ENCODE data around the gene TEKT1. TPM values are rescaled to one million over a fixed set of nuclear protein-coding genes. Genes with fewer than 3 reads are reported as not detected.

Gene TEKT1
- total RNA-seq, 3 donors from 2014 or later: not detected

- no peaks in the 10 kb centered on the region for H3K4me1 ChIP-seq (ENCODE audit: low read depth)
- no peaks in the 10 kb centered on the region for H3K36me3 ChIP-seq (ENCODE audit: low read depth)
- ATAC-seq (no peak), DNase-seq (no peak)
- TF ChIP-seq CTCF (IDR thresholded peaks at IDR 0.05): no peak
- H3K9me3 ChIP-seq: no peaks in the 10 kb centered on the region
- intact Hi-C loops (cut with DNase I, micrococcal nuclease): no loop called here
- H3K4me3 ChIP-seq: no peak overlapping the region
Measured at GRCh38 chr17:6748617-6749016, 82.9 kb downstream of the TEKT1 start.

Other genes starting within 250 kb of the TEKT1 start
- gene KIAA0753, start 191.0 kb downstream of the TEKT1 start, total RNA-seq: 10 to 100 TPM; 15.5 to 22.8 (median 18.6) TPM
- 100 to 1,000 TPM in 2 of 3 donors, 10 to 100 TPM in 1; 52.2 to 115 (median 106) TPM for gene TXNDC17, start 190.7 kb downstream of the TEKT1 start, total RNA-seq
- gene MED31, start 180.1 kb downstream of the TEKT1 start, total RNA-seq: 10 to 100 TPM; 12.1 to 13.5 (median 12.6) TPM
- 1 to 10 TPM; 2.2 to 2.7 (median 2.3) TPM for gene C17orf100, start 180.0 kb downstream of the TEKT1 start, total RNA-seq
- gene SLC13A5, start 118.4 kb downstream of the TEKT1 start, total RNA-seq: not detected
- gene XAF1, start 75.7 kb downstream of the TEKT1 start, total RNA-seq: 10 to 100 TPM; 15.7 to 37.4 (median 25.4) TPM
- under 1 TPM in 1 of 3 donors, not detected in 2; 0.16 TPM for gene FBXO39, start 55.5 kb downstream of the TEKT1 start, total RNA-seq
- gene ALOX12, start 164.3 kb upstream of the TEKT1 start, total RNA-seq: under 1 TPM in 2 of 3 donors, not detected in 1; 0.25 to 0.26 TPM
- 100 to 1,000 TPM; 169 to 201 (median 185) TPM for gene RNASEK, start 180.9 kb upstream of the TEKT1 start, total RNA-seq
- gene BCL6B, start 191.3 kb upstream of the TEKT1 start, total RNA-seq: 1 to 10 TPM; 2.5 to 9.2 (median 2.8) TPM
- gene SLC16A13, start 204.3 kb upstream of the TEKT1 start, total RNA-seq: 1 to 10 TPM; 3.8 to 7.3 (median 6.6) TPM
- 1 to 10 TPM in 2 of 3 donors, under 1 TPM in 1; 0.55 to 1.7 (median 1.3) TPM for gene SLC16A11, start 212.4 kb upstream of the TEKT1 start, total RNA-seq
- gene CLEC10A, start 248.5 kb upstream of the TEKT1 start, total RNA-seq: 10 to 100 TPM in 1 of 3 donors, 1 to 10 TPM in 2; 3.1 to 15.1 (median 8.9) TPM

Measured in mucosa of descending colon (tissue), 3 donors.